WTC11 (cell line): Measurements from ENCODE around the gene NKAIN2. TPM values are rescaled to one million over a fixed set of nuclear protein-coding genes. Genes with fewer than 3 reads are reported as not detected.

Experiments
- ATAC-seq: fragments of 200-7000 bp; cut with Tn5 transposase; 2 replicates; pipeline ENCODE4 v1.10.0; 2021; ENCODE audit warnings: mild to moderate bottlenecking, moderate library complexity
- CTCF ChIA-PET: fragments of 300-600 bp; sonication (Branson Sonifier 250); formaldehyde crosslinking; loops from one replicate; lab custom pipeline; 2021; ENCODE audit warnings: antibody characterized with exemption; lab: Charles Lee
- POLR2A ChIA-PET: fragments of 350-600 bp; sonication (Branson Sonifier 250); formaldehyde crosslinking; loops from one replicate; lab custom pipeline; 2021; ENCODE audit warnings: antibody characterized with exemption; lab: Charles Lee
- DNase-seq: peaks from one replicate; pipeline ENCODE4 v3.0.0; 2021; ENCODE audit warnings: low spot score
- H3K27ac Mint-ChIP-seq: 2 replicates; pipeline ENCODE4 v1.8.0; 2021; ENCODE audit warnings: mixed read lengths
- H3K27me3 Mint-ChIP-seq: 2 replicates; pipeline ENCODE4 v1.8.0; 2021; ENCODE audit warnings: low read depth, mild to moderate bottlenecking, moderate library complexity, mixed read lengths
- H3K36me3 Mint-ChIP-seq: 2 replicates; pipeline ENCODE4 v1.8.0; 2021; ENCODE audit warnings: mixed read lengths
- H3K4me1 Mint-ChIP-seq: 2 replicates; pipeline ENCODE4 v1.8.0; 2022; ENCODE audit warnings: mixed read lengths
- H3K4me3 Mint-ChIP-seq: 2 replicates; pipeline ENCODE4 v1.8.0; 2021; ENCODE audit warnings: mild to moderate bottlenecking, moderate library complexity, mixed read lengths
- H3K9me3 Mint-ChIP-seq: 2 replicates; pipeline ENCODE4 v1.8.0; 2021; ENCODE audit warnings: mixed read lengths
- ATF1 ChIP-seq: sonication (generic); formaldehyde crosslinking; IDR thresholded peaks from 2 replicates; pipeline ENCODE4 v1.8.1; 2023; ENCODE audit warnings: mild to moderate bottlenecking, moderate library complexity, missing genetic modification reagents
- CBFB ChIP-seq: sonication (generic); formaldehyde crosslinking; IDR thresholded peaks from 2 replicates; pipeline ENCODE4 v1.8.1; 2022; ENCODE audit warnings: mild to moderate bottlenecking, low read depth, missing genetic modification reagents
- E2F5 ChIP-seq: sonication (generic); formaldehyde crosslinking; IDR thresholded peaks from 2 replicates; pipeline ENCODE4 v1.8.1; 2022; ENCODE audit warnings: mild to moderate bottlenecking, moderate library complexity, missing genetic modification reagents
- ELF4 ChIP-seq: sonication (generic); formaldehyde crosslinking; IDR thresholded peaks from 2 replicates; pipeline ENCODE4 v1.8.1; 2022; ENCODE audit warnings: low read depth, mild to moderate bottlenecking, moderate library complexity, missing genetic modification reagents
- EMX1 ChIP-seq: fragments of 250-450 bp; sonication (Bioruptor Pico); IDR thresholded peaks from 2 replicates; pipeline ENCODE4 v1.8.0; 2021; ENCODE audit warnings: mild to moderate bottlenecking
- FOXJ3 ChIP-seq: sonication (generic); formaldehyde crosslinking; IDR thresholded peaks from 2 replicates; pipeline ENCODE4 v1.9.0; 2021; ENCODE audit warnings: missing genetic modification reagents, mild to moderate bottlenecking, borderline replicate concordance
- GTF2I ChIP-seq: fragments of 250-450 bp; sonication (Bioruptor Pico); conservative IDR thresholded peaks from 2 replicates; pipeline ENCODE4 v1.4.0; 2021; ENCODE audit warnings: mild to moderate bottlenecking
- IRF2 ChIP-seq: sonication (generic); formaldehyde crosslinking; IDR thresholded peaks from 2 replicates; pipeline ENCODE4 v1.8.0; 2022; ENCODE audit warnings: low read depth, missing genetic modification reagents, borderline replicate concordance
- JUN ChIP-seq: sonication (generic); formaldehyde crosslinking; IDR thresholded peaks from 2 replicates; pipeline ENCODE4 v1.8.0; 2023; ENCODE audit warnings: mild to moderate bottlenecking, missing genetic modification reagents
- NR1H2 ChIP-seq: sonication (generic); formaldehyde crosslinking; IDR thresholded peaks from 2 replicates; pipeline ENCODE4 v1.9.0; 2021; ENCODE audit warnings: mild to moderate bottlenecking, moderate library complexity, missing genetic modification reagents
- NR3C1 ChIP-seq: sonication (generic); formaldehyde crosslinking; conservative IDR thresholded peaks from 2 replicates; pipeline ENCODE4 v1.8.1; 2023; ENCODE audit warnings: low read depth, mild to moderate bottlenecking, missing genetic modification reagents
- SMAD3 ChIP-seq: sonication (generic); formaldehyde crosslinking; IDR thresholded peaks from 2 replicates; pipeline ENCODE4 v1.8.0; 2022; ENCODE audit warnings: missing genetic modification reagents, mild to moderate bottlenecking, borderline replicate concordance
- SOX15 ChIP-seq: fragments of 250-450 bp; sonication (Bioruptor Pico); IDR thresholded peaks from 2 replicates; pipeline ENCODE4 v1.9.0; 2021; ENCODE audit warnings: mild to moderate bottlenecking
- ZNF121 ChIP-seq: sonication (generic); formaldehyde crosslinking; IDR thresholded peaks from 2 replicates; pipeline ENCODE4 v1.8.0; 2023; ENCODE audit warnings: missing genetic modification reagents
- ZNF423 ChIP-seq: fragments of 250-450 bp; sonication (Bioruptor Pico); IDR thresholded peaks from 2 replicates; pipeline ENCODE4 v2.1.2; 2022; ENCODE audit warnings: mild to moderate bottlenecking, moderate library complexity
- total RNA-seq: library from RNA; stranded (reverse); gene quantifications from 3 replicates; pipeline ENCODE4 v1.2.3, GENCODE V29; 2021
- TF ChIP-seq, protein P1 (sequence below): fragments of 250-450 bp; sonication (Bioruptor Pico); IDR thresholded peaks from 2 replicates; pipeline ENCODE4 v1.9.0; 2021; ENCODE audit warnings: mild to moderate bottlenecking
- TF ChIP-seq, protein P2 (sequence below): sonication (generic); formaldehyde crosslinking; conservative IDR thresholded peaks from 2 replicates; pipeline ENCODE4 v1.8.1; 2022; ENCODE audit warnings: mild to moderate bottlenecking, missing genetic modification reagents
- TF ChIP-seq, protein P3 (sequence below): sonication (generic); formaldehyde crosslinking; IDR thresholded peaks from 2 replicates; pipeline ENCODE4 v1.8.0; 2023; ENCODE audit warnings: mild to moderate bottlenecking, missing genetic modification reagents
- TF ChIP-seq, protein P4 (sequence below): sonication (generic); formaldehyde crosslinking; IDR thresholded peaks from 2 replicates; pipeline ENCODE4 v1.8.0; 2023; ENCODE audit warnings: missing genetic modification reagents, mild to moderate bottlenecking, borderline replicate concordance
- TF ChIP-seq, protein P5 (sequence below): sonication (generic); formaldehyde crosslinking; IDR thresholded peaks from 2 replicates; pipeline ENCODE4 v1.8.1; 2023; ENCODE audit warnings: mild to moderate bottlenecking, missing genetic modification reagents, moderate library complexity
- TF ChIP-seq, protein P6 (sequence below): sonication (generic); formaldehyde crosslinking; IDR thresholded peaks from 2 replicates; pipeline ENCODE4 v1.8.0; 2022; ENCODE audit warnings: mild to moderate bottlenecking, missing genetic modification reagents

The NKAIN2 gene
- total RNA-seq, 1 experiment from 2014 or later, result 0.33 TPM

DNA sequence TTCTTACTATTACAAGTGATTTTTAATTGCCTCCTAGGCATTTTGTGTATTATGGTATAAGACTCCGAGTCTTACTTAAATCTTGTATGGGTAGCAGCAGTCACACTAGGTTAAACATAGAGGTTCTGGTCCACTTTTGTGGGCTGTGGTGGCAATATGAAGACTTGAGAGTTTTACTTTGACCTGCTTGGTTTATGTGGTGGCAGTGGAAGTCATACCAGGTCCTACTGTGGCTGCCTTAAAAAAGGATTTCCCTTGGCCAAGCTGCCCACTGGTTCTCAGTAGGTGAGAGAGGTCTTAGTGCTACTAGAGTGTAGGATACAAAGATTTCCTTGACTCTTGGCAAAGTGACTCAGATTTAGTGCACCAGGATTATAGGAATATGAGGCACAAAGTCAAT lies 44.2 kb upstream of the NKAIN2 start (continued):
- TF ChIP-seq, protein P1, sequence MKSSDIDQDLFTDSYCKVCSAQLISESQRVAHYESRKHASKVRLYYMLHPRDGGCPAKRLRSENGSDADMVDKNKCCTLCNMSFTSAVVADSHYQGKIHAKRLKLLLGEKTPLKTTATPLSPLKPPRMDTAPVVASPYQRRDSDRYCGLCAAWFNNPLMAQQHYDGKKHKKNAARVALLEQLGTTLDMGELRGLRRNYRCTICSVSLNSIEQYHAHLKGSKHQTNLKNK, result no peak
- TF ChIP-seq, protein P2, sequence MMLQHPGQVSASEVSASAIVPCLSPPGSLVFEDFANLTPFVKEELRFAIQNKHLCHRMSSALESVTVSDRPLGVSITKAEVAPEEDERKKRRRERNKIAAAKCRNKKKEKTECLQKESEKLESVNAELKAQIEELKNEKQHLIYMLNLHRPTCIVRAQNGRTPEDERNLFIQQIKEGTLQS (CRISPR knock-in tag), result no peak
- TF ChIP-seq, protein P3, sequence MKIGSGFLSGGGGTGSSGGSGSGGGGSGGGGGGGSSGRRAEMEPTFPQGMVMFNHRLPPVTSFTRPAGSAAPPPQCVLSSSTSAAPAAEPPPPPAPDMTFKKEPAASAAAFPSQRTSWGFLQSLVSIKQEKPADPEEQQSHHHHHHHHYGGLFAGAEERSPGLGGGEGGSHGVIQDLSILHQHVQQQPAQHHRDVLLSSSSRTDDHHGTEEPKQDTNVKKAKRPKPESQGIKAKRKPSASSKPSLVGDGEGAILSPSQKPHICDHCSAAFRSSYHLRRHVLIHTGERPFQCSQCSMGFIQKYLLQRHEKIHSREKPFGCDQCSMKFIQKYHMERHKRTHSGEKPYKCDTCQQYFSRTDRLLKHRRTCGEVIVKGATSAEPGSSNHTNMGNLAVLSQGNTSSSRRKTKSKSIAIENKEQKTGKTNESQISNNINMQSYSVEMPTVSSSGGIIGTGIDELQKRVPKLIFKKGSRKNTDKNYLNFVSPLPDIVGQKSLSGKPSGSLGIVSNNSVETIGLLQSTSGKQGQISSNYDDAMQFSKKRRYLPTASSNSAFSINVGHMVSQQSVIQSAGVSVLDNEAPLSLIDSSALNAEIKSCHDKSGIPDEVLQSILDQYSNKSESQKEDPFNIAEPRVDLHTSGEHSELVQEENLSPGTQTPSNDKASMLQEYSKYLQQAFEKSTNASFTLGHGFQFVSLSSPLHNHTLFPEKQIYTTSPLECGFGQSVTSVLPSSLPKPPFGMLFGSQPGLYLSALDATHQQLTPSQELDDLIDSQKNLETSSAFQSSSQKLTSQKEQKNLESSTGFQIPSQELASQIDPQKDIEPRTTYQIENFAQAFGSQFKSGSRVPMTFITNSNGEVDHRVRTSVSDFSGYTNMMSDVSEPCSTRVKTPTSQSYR, result no peak
- TF ChIP-seq NR3C1 (CRISPR knock-in tag) (no peak), SMAD3 (CRISPR knock-in tag) (no peak), ZNF121 (no peak), NR1H2 (no peak), E2F5 (CRISPR knock-in tag) (no peak), SOX15 (CRISPR knock-in tag) (no peak), JUN (CRISPR knock-in tag) (no peak)
- TF ChIP-seq, protein P4, sequence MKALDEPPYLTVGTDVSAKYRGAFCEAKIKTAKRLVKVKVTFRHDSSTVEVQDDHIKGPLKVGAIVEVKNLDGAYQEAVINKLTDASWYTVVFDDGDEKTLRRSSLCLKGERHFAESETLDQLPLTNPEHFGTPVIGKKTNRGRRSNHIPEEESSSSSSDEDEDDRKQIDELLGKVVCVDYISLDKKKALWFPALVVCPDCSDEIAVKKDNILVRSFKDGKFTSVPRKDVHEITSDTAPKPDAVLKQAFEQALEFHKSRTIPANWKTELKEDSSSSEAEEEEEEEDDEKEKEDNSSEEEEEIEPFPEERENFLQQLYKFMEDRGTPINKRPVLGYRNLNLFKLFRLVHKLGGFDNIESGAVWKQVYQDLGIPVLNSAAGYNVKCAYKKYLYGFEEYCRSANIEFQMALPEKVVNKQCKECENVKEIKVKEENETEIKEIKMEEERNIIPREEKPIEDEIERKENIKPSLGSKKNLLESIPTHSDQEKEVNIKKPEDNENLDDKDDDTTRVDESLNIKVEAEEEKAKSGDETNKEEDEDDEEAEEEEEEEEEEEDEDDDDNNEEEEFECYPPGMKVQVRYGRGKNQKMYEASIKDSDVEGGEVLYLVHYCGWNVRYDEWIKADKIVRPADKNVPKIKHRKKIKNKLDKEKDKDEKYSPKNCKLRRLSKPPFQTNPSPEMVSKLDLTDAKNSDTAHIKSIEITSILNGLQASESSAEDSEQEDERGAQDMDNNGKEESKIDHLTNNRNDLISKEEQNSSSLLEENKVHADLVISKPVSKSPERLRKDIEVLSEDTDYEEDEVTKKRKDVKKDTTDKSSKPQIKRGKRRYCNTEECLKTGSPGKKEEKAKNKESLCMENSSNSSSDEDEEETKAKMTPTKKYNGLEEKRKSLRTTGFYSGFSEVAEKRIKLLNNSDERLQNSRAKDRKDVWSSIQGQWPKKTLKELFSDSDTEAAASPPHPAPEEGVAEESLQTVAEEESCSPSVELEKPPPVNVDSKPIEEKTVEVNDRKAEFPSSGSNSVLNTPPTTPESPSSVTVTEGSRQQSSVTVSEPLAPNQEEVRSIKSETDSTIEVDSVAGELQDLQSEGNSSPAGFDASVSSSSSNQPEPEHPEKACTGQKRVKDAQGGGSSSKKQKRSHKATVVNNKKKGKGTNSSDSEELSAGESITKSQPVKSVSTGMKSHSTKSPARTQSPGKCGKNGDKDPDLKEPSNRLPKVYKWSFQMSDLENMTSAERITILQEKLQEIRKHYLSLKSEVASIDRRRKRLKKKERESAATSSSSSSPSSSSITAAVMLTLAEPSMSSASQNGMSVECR (CRISPR knock-in tag), result no peak

DNA sequence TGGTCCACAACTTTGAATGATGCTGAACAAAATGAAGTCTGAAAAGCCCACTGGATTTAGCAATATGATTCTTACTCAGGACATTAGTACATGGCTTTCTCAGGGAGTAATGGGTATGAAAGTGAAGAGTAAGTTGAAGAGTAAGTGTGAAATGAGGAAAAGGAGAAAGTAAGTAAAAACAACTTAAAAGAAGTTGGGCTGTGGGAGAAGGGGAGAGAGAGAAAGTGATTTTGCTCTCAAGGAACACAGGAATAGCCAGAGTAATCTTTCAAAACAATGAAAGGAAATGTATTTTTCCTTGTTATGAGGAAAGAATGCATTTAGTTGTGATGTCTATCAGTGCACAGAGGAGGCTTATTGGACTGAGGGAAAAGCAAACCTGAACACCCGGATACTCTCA lies 39.8 kb upstream of the NKAIN2 start:
- H3K36me3 Mint-ChIP-seq, result no peaks in the 10 kb centered on the region
- H3K27ac Mint-ChIP-seq, result no peak overlapping the region
- H3K4me3 Mint-ChIP-seq, result no peak overlapping the region
- TF ChIP-seq GTF2I (CRISPR knock-in tag), result no peak
- no peak for TF ChIP-seq ATF1 (CRISPR knock-in tag)
- no peak for TF ChIP-seq ZNF423
- no peak for TF ChIP-seq EMX1
- TF ChIP-seq, protein P5, sequence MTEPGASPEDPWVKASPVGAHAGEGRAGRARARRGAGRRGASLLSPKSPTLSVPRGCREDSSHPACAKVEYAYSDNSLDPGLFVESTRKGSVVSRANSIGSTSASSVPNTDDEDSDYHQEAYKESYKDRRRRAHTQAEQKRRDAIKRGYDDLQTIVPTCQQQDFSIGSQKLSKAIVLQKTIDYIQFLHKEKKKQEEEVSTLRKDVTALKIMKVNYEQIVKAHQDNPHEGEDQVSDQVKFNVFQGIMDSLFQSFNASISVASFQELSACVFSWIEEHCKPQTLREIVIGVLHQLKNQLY (CRISPR knock-in tag), result no peak
- ChIA-PET CTCF (no interaction called here), POLR2A (no interaction called here)
- H3K9me3 Mint-ChIP-seq, result peaks cover 4% of the 10 kb centered on the region; the same call in 1 of the 2 replicates
- no peak for DNase-seq
- no peak for ATAC-seq
- no peaks in the 10 kb centered on the region for H3K27me3 Mint-ChIP-seq
- H3K4me1 Mint-ChIP-seq, result peaks cover 20% of the 10 kb centered on the region

- ChIA-PET POLR2A (no interaction called here), CTCF (no interaction called here)
- H3K9me3 Mint-ChIP-seq, result peaks cover 1% of the 10 kb centered on the region; the same call in 1 of the 2 replicates
- H3K36me3 Mint-ChIP-seq, result no peaks in the 10 kb centered on the region
- H3K4me3 Mint-ChIP-seq, result no peak overlapping the region
- DNase-seq, result no peak
- H3K27me3 Mint-ChIP-seq, result no peaks in the 10 kb centered on the region
- H3K27ac Mint-ChIP-seq, result no peak overlapping the region
- no peak for ATAC-seq
- peaks cover 28% of the 10 kb centered on the region for H3K4me1 Mint-ChIP-seq
- TF ChIP-seq ZNF121, result no peak
- TF ChIP-seq CBFB (CRISPR knock-in tag), result no peak
- TF ChIP-seq, protein P4 (CRISPR knock-in tag), result no peak
- TF ChIP-seq FOXJ3, result no peak
- no peak for TF ChIP-seq IRF2 (CRISPR knock-in tag)
- TF ChIP-seq, protein P6, sequence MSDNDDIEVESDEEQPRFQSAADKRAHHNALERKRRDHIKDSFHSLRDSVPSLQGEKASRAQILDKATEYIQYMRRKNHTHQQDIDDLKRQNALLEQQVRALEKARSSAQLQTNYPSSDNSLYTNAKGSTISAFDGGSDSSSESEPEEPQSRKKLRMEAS (CRISPR knock-in tag), result no peak
- TF ChIP-seq ELF4 (CRISPR knock-in tag), result no peak
Measured at GRCh38 chr6:123764722-123765121, 38.9 kb upstream of the NKAIN2 start.
